Karpas-422 (cell line): Measurements from ENCODE around the gene EBF3. TPM values are rescaled to one million over a fixed set of nuclear protein-coding genes. Genes with fewer than 3 reads are reported as not detected.

Experiments
- DNase-seq: peaks from one replicate; pipeline ENCODE4 v3.0.0-alpha.2; 2015
- H2AFZ ChIP-seq: fragments of 200-600 bp; sonication (generic); 2 replicates; pipeline ENCODE4 v1.6.1; 2014; ENCODE audit warnings: antibody characterized with exemption, low read length, mixed read lengths
- H3K27ac ChIP-seq: fragments of 200-600 bp; sonication (generic); 2 replicates; pipeline ENCODE4 v1.5.1; 2014; ENCODE audit warnings: mild to moderate bottlenecking, low read length, moderate library complexity
- H3K27me3 ChIP-seq: fragments of 200-600 bp; sonication (generic); 2 replicates; pipeline ENCODE4 v1.6.1; 2014; ENCODE audit warnings: low read length, mixed read lengths
- H3K36me3 ChIP-seq: fragments of 200-600 bp; sonication (generic); 2 replicates; pipeline ENCODE4 v1.6.1; 2014; ENCODE audit warnings: low read length, mixed read lengths; ENCODE audit not compliant: insufficient read depth
- H3K4me1 ChIP-seq: fragments of 200-600 bp; sonication (generic); 2 replicates; pipeline ENCODE4 v1.6.1; 2014; ENCODE audit warnings: mild to moderate bottlenecking, low read length, mixed read lengths
- H3K4me2 ChIP-seq: fragments of 200-600 bp; sonication (generic); 2 replicates; pipeline ENCODE4 v1.6.1; 2014; ENCODE audit warnings: low read length, low read depth, mild to moderate bottlenecking; ENCODE audit not compliant: poor library complexity, severe bottlenecking
- H3K4me3 ChIP-seq: fragments of 200-600 bp; sonication (generic); 2 replicates; pipeline ENCODE4 v1.5.1; 2014; ENCODE audit warnings: mild to moderate bottlenecking, antibody characterized with exemption, low read length, mixed read lengths
- H3K79me2 ChIP-seq: fragments of 200-600 bp; sonication (generic); 2 replicates; pipeline ENCODE4 v1.6.1; 2014; ENCODE audit warnings: mild to moderate bottlenecking, low read length, mixed read lengths
- H3K9ac ChIP-seq: fragments of 200-600 bp; sonication (generic); 2 replicates; pipeline ENCODE4 v1.6.0; 2014; ENCODE audit warnings: low read length
- H3K9me2 ChIP-seq: fragments of 200-600 bp; sonication (generic), shearing (Covaris generic); replicated peaks from 2 replicates; pipeline ENCODE4 v1.6.0; 2014; ENCODE audit warnings: mild to moderate bottlenecking, low read length, moderate library complexity; ENCODE audit not compliant: insufficient read depth
- H3K9me3 ChIP-seq: fragments of 300-700, 200-600 bp; sonication (generic); 2 replicates; pipeline ENCODE4 v1.6.1; 2014; ENCODE audit warnings: low read length, mixed read lengths
- H4K20me1 ChIP-seq: fragments of 200-600 bp; sonication (generic); 2 replicates; pipeline ENCODE4 v1.6.1; 2014; ENCODE audit warnings: mild to moderate bottlenecking, antibody characterized with exemption, low read length, low read depth; ENCODE audit not compliant: insufficient read depth
- total RNA-seq: library from RNA; depleted of rRNA; stranded (reverse); fragments of >200 nt; shearing (Covaris generic); gene quantifications from 2 replicates; pipeline ENCODE4 v1.2.3, GENCODE V29; 2014; ENCODE audit warnings: low replicate concordance; rRNA removed

EBF3 gene
- total RNA-seq = not detected in 2 replicates

DNA sequence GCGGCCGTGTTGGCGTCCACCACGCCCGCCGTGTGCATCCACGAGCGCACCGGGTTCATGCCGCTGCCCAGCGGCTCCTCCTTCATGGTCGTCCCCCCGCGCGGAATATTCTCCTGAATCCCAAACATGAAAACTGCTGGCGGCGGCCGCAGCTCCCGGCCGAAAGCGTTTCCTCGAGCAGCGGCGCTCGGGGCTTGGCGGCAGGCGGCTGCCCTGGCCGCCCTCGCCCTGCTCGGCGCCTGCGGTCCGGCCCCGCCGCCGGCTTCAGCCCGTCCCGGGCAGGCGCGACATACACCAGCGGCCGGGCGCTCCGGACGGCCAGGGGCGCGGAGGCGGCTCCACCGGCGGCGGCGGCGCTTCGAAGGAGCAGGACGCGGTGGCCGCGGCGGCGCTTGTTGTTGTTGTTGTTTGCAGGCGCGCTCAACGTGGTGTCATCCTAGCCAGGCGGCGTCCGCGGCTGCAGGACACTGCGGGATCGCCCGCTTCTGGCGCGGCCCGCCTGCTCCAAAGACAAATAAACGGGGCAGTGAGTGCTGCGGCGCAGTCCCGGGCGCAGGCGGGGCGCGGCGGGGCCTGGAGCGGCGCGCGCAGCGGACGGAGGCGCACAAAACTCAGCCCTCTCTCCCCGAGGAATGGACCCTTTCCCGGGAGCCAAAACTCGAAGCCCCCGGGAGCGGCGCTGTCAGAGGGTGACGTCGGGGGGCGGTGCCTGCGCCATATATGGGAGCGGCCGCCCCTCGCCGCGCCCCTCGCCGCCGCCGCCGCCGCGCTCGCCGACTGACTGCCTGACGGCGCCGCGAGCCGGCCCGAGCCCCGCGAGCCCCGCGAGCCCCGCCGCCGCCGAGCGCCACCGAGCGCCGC is at the start of gene EBF3:
TSS of gene EBF3 (minus strand) at position 634 of the 861 bp plus-strand sequence. CDS start at position 128, 506 bp downstream.
- Histone ChIP-seq H3K4me2 (no peak within 1 kb of the TSS), H3K79me2 (no peaks in the 10 kb centered on the region), H3K9ac (no peak within 1 kb of the TSS), H3K4me1 (no peaks in the 10 kb centered on the region), H2AFZ (no peak within 1 kb of the TSS), H3K27ac (no peak within 1 kb of the TSS), H3K4me3 (no peak within 1 kb of the TSS), H3K9me3 (0 out of 2 replicates have a peak, but pooled peaks cover 4% of the 10 kb centered on the region), H3K9me2 (no peaks in the 10 kb centered on the region), H3K27me3 (no peaks in the 10 kb centered on the region), H4K20me1 (no peaks in the 10 kb centered on the region), H3K36me3 (no peaks in the 10 kb centered on the region)
- DNase-seq = no peak

DNA sequence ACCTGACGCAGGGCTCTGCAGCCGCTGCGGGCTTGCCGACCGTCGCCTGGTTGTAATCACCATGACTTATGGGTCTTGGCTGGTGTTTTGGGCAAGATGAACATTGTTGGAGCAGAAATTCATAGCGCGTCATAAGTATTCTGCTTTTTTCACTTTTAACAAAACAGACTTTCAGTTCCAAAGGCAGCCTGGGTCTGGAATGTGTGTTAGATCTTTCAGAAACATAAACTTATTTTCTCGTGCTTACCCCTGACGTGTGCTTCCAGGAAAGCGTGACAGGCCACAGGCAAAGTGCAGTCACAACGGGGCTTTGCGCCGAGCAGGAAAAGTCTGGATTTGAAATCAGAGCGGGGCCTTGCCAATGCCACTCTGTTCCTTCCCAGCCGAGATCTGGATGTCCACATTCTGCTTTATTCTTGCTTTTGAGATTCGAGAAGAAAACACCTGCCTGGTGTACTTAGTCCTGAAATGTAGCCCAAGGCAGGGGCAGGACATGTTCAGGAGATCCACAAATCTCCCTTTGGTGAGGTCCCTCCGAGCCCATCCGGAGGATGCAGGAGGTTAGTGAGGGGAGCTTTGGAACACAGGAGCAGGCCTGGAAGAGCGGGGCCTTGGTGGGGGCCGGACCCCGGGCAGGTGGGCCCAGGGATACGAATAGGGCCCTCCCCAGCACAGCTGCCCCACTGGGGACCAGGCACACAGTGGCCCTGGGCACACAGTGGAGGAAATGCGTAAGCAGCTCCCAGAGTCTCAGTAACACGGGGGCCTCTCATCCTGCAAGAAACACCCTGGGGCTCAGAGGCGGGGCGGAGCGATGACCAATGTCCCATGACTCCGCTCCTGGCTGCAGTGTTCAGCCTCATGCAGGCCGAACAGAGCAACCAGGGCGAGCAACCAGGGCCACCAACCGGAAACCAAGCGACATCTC is 49.5 kb upstream of the EBF3 start:
- no peak overlapping the region for H3K4me2 ChIP-seq
- H3K4me1 ChIP-seq = no peaks in the 10 kb centered on the region
- H3K4me3 ChIP-seq = no peak overlapping the region
- H3K36me3 ChIP-seq = no peaks in the 10 kb centered on the region
- H4K20me1 ChIP-seq = no peaks in the 10 kb centered on the region
- no peaks in the 10 kb centered on the region for H3K9me3 ChIP-seq
- no peaks in the 10 kb centered on the region for H3K27me3 ChIP-seq
- no peaks in the 10 kb centered on the region for H3K79me2 ChIP-seq
- H3K27ac ChIP-seq = no peak overlapping the region
- no peaks in the 10 kb centered on the region for H3K9me2 ChIP-seq
- no peak overlapping the region for H2AFZ ChIP-seq
- DNase-seq = no peak
- H3K9ac ChIP-seq = no peak overlapping the region

DNA sequence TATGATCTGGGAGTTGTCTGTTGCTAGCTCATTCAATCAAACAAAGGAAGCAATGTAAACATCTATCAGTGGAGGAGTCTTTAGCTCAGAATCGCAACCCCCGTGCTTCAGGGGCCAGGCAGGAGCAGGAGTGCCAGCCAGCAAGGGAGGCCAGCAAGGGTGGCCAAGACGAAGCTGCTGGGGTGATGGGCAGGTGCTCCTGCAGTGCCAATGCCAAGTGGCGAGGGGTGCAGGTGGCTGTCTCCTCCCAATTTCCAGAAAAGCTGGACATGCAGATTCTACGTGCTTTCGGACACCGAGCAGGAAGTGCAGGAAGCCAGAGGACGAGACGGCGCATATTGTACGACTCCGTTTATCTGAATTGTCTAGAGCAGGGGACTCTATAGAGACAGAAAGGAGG is 48.1 kb upstream of the EBF3 start:
- Histone ChIP-seq H4K20me1 (no peaks in the 10 kb centered on the region), H3K36me3 (no peaks in the 10 kb centered on the region), H3K27ac (no peak overlapping the region), H3K4me2 (no peak overlapping the region), H3K9me3 (no peaks in the 10 kb centered on the region), H3K27me3 (no peaks in the 10 kb centered on the region), H3K4me3 (no peak overlapping the region), H3K4me1 (no peaks in the 10 kb centered on the region), H3K9ac (no peak overlapping the region), H3K79me2 (no peaks in the 10 kb centered on the region), H3K9me2 (no peaks in the 10 kb centered on the region), H2AFZ (no peak overlapping the region)
- DNase-seq = no peak

DNA sequence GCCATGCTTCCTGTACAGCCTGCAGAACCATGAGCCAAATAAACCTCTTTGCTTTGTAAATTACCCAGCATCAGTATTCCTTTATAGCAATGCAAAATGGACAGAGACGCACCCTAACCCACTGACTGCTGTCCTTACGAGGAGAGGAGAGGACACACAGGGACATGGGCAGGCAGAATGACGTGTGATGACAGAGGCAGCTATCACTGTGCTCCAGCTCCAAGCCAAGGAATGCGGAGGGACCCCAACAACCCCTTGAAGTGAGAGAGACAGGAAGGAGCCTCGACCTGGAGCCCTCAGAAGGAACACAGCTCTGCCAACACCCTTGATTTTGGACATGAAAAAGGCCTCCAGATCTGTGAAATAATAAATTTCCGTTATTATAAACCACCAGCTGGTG is 46.6 kb upstream of the EBF3 start:
- Histone ChIP-seq H3K4me3 (no peak overlapping the region), H3K9me3 (no peaks in the 10 kb centered on the region), H2AFZ (no peak overlapping the region), H3K4me1 (no peaks in the 10 kb centered on the region), H3K27ac (no peak overlapping the region), H3K9me2 (no peaks in the 10 kb centered on the region), H3K9ac (no peak overlapping the region), H3K4me2 (no peak overlapping the region), H3K36me3 (no peaks in the 10 kb centered on the region), H3K27me3 (no peaks in the 10 kb centered on the region), H3K79me2 (no peaks in the 10 kb centered on the region), H4K20me1 (no peaks in the 10 kb centered on the region)
- no peak for DNase-seq

DNA sequence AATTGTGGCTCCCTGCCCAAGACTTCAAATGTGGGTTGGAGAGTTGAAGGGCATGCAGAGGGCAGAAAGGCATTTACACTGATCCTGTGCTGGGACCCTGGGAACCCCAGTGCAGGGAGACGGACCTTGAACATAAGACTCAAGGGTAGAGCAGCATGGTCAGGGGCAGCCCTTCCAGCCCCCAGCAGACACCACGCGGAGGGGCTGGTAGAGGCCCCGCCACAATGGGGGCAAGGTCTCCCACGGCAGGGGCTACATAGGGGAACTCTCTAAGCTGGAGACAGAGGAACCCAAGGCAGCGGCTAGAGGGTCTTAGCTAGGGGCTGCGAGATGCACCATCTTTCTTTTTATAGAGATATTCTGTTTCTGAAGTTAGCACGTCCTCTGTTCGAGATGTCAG is 45.2 kb upstream of the EBF3 start:
- no peak overlapping the region for H3K4me2 ChIP-seq
- H3K9ac ChIP-seq = no peak overlapping the region
- H3K9me3 ChIP-seq = no peaks in the 10 kb centered on the region
- H3K9me2 ChIP-seq = no peaks in the 10 kb centered on the region
- H2AFZ ChIP-seq = no peak overlapping the region
- no peak for DNase-seq
- no peaks in the 10 kb centered on the region for H3K36me3 ChIP-seq
- no peaks in the 10 kb centered on the region for H3K27me3 ChIP-seq
- H4K20me1 ChIP-seq = no peaks in the 10 kb centered on the region
- H3K4me3 ChIP-seq = no peak overlapping the region
- no peaks in the 10 kb centered on the region for H3K79me2 ChIP-seq
- H3K27ac ChIP-seq = no peak overlapping the region
- no peaks in the 10 kb centered on the region for H3K4me1 ChIP-seq

DNA sequence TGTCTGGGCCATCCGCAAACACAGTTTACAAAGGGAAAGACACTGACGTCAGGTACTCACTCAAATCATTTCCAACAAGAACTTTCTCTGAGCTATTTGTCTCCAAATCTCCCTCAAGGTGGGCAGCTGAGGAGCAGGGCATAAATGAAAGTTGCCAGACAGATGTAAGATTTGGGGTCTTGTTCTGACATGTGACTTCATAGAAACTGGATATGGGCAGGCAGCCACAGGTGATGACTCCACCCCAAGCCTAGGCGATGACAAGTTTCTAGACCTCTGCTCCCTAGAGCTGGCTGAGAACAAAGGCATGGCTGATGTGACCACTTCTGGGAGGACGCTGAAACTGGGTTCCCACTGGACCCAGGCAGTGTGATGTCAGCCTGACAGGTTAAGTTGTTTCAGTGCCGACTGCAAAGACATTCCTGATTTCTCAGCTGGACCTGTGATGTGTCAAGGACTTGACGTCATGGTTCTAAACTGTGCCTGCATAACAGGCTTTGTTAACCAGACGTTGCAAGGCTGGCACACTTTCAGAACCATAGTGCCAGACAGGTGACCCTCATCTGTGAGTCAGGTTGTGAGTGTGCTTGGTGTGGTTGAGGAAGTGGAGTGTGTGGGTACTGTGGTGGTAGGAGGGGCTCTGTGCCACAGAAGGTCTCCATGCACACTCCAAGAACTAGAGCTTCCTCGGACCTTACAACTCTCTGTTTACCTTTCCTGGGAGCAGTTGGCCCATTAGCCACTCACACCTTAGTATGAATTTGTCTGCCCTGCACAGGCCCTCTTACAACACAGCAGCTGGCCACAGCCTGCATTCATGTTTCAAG is 39.9 kb upstream of the EBF3 start:
- Histone ChIP-seq H3K27me3 (no peaks in the 10 kb centered on the region), H3K4me1 (no peaks in the 10 kb centered on the region), H3K9ac (no peak overlapping the region), H3K4me2 (no peak overlapping the region), H3K4me3 (no peak overlapping the region), H3K79me2 (no peaks in the 10 kb centered on the region), H3K9me2 (no peaks in the 10 kb centered on the region), H4K20me1 (no peaks in the 10 kb centered on the region), H3K27ac (no peak overlapping the region), H3K9me3 (no peaks in the 10 kb centered on the region), H2AFZ (no peak overlapping the region), H3K36me3 (no peaks in the 10 kb centered on the region)
- DNase-seq = no peak

DNA sequence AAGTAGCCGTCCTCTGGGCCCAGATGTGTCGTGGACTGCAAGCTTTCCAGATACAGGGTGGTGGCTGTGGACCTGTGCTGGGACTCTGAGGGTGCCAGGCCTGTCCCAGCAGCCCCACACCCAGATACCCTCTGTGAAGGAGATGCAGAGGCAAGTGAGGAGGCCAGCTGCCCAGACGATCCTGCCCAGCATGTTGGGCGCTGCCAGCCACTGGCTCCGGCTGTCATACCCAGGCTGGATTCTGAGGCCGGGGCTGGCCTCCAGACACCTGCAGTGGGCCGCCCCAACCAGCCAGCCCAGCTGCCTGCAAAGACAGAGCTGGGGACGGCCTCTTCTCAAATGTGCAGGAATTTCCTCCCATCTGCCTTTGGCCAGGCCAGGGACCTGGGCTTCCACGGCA is 39.1 kb upstream of the EBF3 start:
- H3K9ac ChIP-seq = no peak overlapping the region
- no peaks in the 10 kb centered on the region for H4K20me1 ChIP-seq
- DNase-seq = no peak
- H3K9me3 ChIP-seq = no peaks in the 10 kb centered on the region
- H3K9me2 ChIP-seq = no peaks in the 10 kb centered on the region
- no peak overlapping the region for H3K4me2 ChIP-seq
- no peak overlapping the region for H2AFZ ChIP-seq
- H3K4me1 ChIP-seq = no peaks in the 10 kb centered on the region
- H3K4me3 ChIP-seq = no peak overlapping the region
- no peaks in the 10 kb centered on the region for H3K27me3 ChIP-seq
- no peak overlapping the region for H3K27ac ChIP-seq
- no peaks in the 10 kb centered on the region for H3K36me3 ChIP-seq
- H3K79me2 ChIP-seq = no peaks in the 10 kb centered on the region
